Left lung (tissue), 10 donors: ENCODE measurements around the gene MYT1. TPM values are rescaled to one million over a fixed set of nuclear protein-coding genes. Genes with fewer than 3 reads are reported as not detected.

ENCODE experiments used
- ATAC-seq: fragments of 200-7000 bp; cut with Tn5 transposase; one replicate; pipeline ENCODE4 v1.9.1; 2020; ENCODE audit warnings: moderate library complexity
- DNase-seq, 4 donors: peaks; one replicate each; pipeline ENCODE4 v3.0.0-alpha.2; 2013 to 2020
- H3K27ac ChIP-seq, 2 donors: fragments of 200-600 bp; sonication (generic) in 1 of 2; one replicate each; pipeline versions ENCODE4 v1.5.0 to v1.8.0; 2020 to 2021
- H3K27me3 ChIP-seq, 2 donors: fragments of 200-600 bp; sonication (generic) in 1 of 2; one replicate each; pipeline versions ENCODE4 v1.5.0 to v1.8.0; 2020 to 2021
- H3K36me3 ChIP-seq, 2 donors: fragments of 200-600 bp; sonication (generic) in 1 of 2; one replicate each; pipeline versions ENCODE4 v1.5.0 to v1.8.0; 2020 to 2021
- H3K4me1 ChIP-seq, 2 donors: fragments of 200-600 bp; one replicate each; pipeline ENCODE4 v1.8.0; 2021
- H3K4me3 ChIP-seq, 2 donors: fragments of 200-600 bp; sonication (generic) in 1 of 2; one replicate each; pipeline versions ENCODE4 v1.5.0 to v1.8.0; 2020 to 2021; ENCODE audit warnings: mild to moderate bottlenecking in 1 of 2
- H3K9me3 ChIP-seq, 2 donors: fragments of 200-600 bp; sonication (generic) in 1 of 2; one replicate each; pipeline versions ENCODE4 v1.5.0 to v1.8.0; 2020 to 2021
- CTCF ChIP-seq, 2 donors: fragments of 200-600 bp; sonication (generic) in 1 of 2; IDR thresholded peaks; one replicate each; pipeline versions ENCODE4 v1.5.0 to v1.8.0; 2021; ENCODE audit warnings: antibody characterized with exemption in 2 of 2
- intact Hi-C, 2 donors: fragments of 100-400 bp; cut with DNase I; formaldehyde crosslinking; loops; one replicate each; pipeline versions ENCODE4 v1.11.2 to v1.14.2; 2022
- polyA plus RNA-seq, 6 donors: library from polyadenylated mRNA; unstranded; fragments of 120-200 nt; gene quantifications; one replicate each; pipeline ENCODE4 v1.2.1, GENCODE V29; 2013; ENCODE audit not compliant: insufficient read length in 6 of 6
- total RNA-seq, 2 donors: library from RNA; stranded (reverse); fragmentation: NEBNext Ultra II Directional; extraction: Animal tissue kit (Norgen Biotek cat#: 25700); gene quantifications; one replicate each; pipeline ENCODE4 v1.2.1, GENCODE V29; 2021
- donor health status: DM: no; HTN: yes; CAD: no.
- donor health status: DM: no; HTN: no; CAD: no.

The MYT1 gene
- total and polyA plus RNA-seq, 8 donors = 0.26 to 0.42 (median 0.32) TPM; not detected in 2

- Histone ChIP-seq H3K9me3 (no peaks in the 10 kb centered on the region), H3K4me1 (peaks cover 7 to 39% of the 10 kb centered on the region in 2 donors), H3K36me3 (no peaks in the 10 kb centered on the region), H3K27ac (peak overlapping the region in 1 of 2 donors; percentile 84), H3K27me3 (no peaks in the 10 kb centered on the region), H3K4me3 (peak overlapping the region; percentile 67 to 76)
- DNase-seq = no peak
- peak; percentile 2 for ATAC-seq
- no peak for TF ChIP-seq CTCF (IDR thresholded peaks at IDR 0.05)
- intact Hi-C loops = no loop called here
Observed at GRCh38 chr20:64256282-64256935, 92.2 kb downstream of the MYT1 start.

GRCh38 chr20:64257107-64257757 is 93.0 kb downstream of the MYT1 start:
- no peak for ATAC-seq
- Histone ChIP-seq H3K4me1 (peaks cover 7 to 39% of the 10 kb centered on the region in 2 donors), H3K36me3 (no peaks in the 10 kb centered on the region), H3K4me3 (peak overlapping the region in 1 of 2 donors; percentile 76), H3K27me3 (no peaks in the 10 kb centered on the region), H3K27ac (no peak overlapping the region), H3K9me3 (no peaks in the 10 kb centered on the region)
- no peak for DNase-seq
- intact Hi-C loops = no loop called here
- TF ChIP-seq CTCF (IDR thresholded peaks at IDR 0.05) = no peak

GRCh38 chr20:64258071-64258823 is 94.0 kb downstream of the MYT1 start:
- H3K27me3 ChIP-seq = no peaks in the 10 kb centered on the region
- no peak for ATAC-seq
- no peaks in the 10 kb centered on the region for H3K36me3 ChIP-seq
- no peak for TF ChIP-seq CTCF (IDR thresholded peaks at IDR 0.05)
- no peak for DNase-seq
- H3K4me3 ChIP-seq = no peak overlapping the region
- intact Hi-C loops = no loop called here
- no peak overlapping the region for H3K27ac ChIP-seq
- H3K9me3 ChIP-seq = no peaks in the 10 kb centered on the region
- H3K4me1 ChIP-seq = peaks cover 7 to 39% of the 10 kb centered on the region in 2 donors

GRCh38 chr20:64260239-64260638 is 96.0 kb downstream of the MYT1 start:
- peaks cover 7 to 34% of the 10 kb centered on the region in 2 donors for H3K4me1 ChIP-seq
- H3K9me3 ChIP-seq = no peaks in the 10 kb centered on the region
- intact Hi-C loops = no loop called here
- ATAC-seq = no peak
- DNase-seq = no peak
- no peak for TF ChIP-seq CTCF (IDR thresholded peaks at IDR 0.05)
- peaks cover 0 to 1% of the 10 kb centered on the region in 2 donors for H3K36me3 ChIP-seq
- H3K27me3 ChIP-seq = no peaks in the 10 kb centered on the region
- no peak overlapping the region for H3K4me3 ChIP-seq
- H3K27ac ChIP-seq = no peak overlapping the region

- Histone ChIP-seq H3K4me1 (peaks cover 7 to 32% of the 10 kb centered on the region in 2 donors), H3K4me3 (no peak overlapping the region), H3K27me3 (no peaks in the 10 kb centered on the region), H3K27ac (no peak overlapping the region), H3K9me3 (no peaks in the 10 kb centered on the region), H3K36me3 (peaks cover 0 to 4% of the 10 kb centered on the region in 2 donors)
- no peak for TF ChIP-seq CTCF (IDR thresholded peaks at IDR 0.05)
- intact Hi-C loops = no loop called here
- ATAC-seq (no peak), DNase-seq (peak in 2 of 4 donors; percentile 36 to 78)
Observed at GRCh38 chr20:64261138-64261537, 96.9 kb downstream of the MYT1 start.
